GM18511 (cell line): Measurements from ENCODE around the gene SECTM1.
"Not testable (repeated sequence)": the region's sequence is repeated elsewhere in the genome, so short reads cannot be mapped to it uniquely, and the experiment has no call there.

Source experiments
- ATAC-seq: cut with Tn5 transposase; IDR thresholded peaks from one replicate; pipeline ENCODE4 v1.9.1; 2021; ENCODE audit warnings: mild to moderate bottlenecking, moderate library complexity; ENCODE audit not compliant: unreplicated experiment

SECTM1 gene

DNA sequence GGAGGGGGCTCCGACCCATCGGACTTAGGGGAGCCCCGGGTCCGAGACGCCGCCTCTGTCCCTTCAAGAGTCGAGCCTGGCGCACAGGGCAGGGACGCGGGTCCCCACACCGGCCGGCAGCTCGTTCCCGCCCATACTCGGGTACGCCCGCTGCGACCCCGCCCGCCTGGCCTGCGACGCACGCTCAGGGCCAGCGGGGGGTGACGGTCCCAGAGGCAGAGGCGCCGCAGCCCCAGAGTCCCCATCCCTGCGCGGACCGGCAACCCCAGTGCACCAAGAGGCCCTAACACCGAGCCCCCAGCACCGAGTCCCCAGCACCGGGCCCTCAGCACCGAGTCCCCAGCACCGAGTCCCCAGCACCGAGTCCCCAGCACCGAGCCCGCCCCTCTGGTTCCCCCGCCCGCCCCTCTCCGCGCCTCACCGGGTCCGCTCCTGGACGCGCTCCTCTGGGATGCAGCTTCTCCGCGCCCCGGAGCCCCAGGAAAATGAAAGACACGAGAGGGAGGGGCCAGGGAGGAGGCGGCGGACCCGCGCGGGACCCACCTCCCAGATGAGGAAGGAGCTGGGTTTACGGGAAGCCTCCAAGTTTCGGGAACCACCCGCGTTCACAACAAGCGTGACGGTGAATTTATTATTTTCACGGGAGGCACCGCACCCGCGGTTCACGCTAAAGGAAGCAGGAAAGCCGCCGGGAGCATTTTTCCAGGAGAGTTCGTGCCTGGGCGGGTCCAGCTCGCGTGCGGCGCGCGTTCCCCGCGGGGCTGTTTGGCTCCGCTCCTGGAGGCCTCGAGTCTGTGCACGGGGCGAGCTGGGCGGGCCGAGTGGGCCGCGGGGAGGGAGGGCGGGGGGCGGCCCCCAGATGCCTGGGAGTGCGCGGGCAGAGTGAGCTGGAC, at the start of gene SECTM1:
Gene SECTM1 (minus strand): TSS at position 488 of the 893 bp plus-strand sequence. CDS start 6,526 bp downstream, outside the sequence.
- ATAC-seq, result no peak

DNA sequence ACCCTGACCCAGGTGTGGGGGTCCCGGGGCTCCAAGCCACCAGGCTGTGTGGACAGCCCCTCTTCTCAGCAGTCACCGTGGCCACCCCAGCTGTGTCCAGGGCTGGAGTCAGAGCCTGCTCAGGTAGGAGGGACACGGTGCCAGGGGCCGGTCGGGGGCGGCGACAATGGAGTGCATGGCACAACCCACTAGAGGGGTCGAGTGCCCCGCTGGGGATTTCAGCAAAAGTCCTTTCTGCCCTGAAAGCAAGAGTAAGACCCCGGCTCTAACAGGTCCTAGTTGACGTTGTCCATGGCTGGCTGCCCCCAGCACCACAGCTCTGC, 49.3 kb upstream of the SECTM1 start:
- ATAC-seq, result no peak

DNA sequence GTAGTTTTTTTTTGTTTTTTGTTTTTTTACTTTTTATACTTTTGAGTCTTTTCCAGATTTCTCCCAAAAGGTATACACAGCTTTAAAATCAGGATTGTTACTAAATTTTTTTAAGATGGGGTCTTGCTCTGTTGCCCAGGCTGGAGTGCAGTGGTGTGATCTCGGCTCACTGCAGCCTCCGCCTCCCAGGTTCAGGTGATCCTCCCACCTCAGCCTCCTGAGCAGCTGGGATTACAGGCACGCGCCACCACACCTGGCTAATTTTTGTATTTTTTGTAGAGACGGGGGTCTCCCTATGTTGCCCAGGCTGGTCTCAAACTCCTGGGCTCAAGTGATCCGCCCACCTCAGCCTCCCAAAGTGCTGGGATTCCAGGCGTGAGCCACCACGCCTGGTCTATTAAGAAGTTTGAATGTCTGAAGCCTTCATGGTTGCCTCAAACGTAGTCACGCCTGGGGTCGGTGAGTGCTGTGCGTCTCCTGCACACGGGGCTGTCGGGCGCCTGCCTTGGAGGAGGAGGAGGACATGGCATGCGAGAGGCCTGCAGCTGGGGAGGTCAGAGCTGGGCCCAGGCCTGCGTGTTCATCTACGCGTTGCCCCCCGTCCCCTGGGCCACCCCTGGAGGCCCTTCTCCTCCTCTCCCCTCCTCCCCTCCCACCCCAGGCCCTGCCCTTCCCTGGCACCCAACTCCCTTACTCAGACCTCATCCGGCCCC, 48.8 kb upstream of the SECTM1 start:
- not testable (repeated sequence) for ATAC-seq

DNA sequence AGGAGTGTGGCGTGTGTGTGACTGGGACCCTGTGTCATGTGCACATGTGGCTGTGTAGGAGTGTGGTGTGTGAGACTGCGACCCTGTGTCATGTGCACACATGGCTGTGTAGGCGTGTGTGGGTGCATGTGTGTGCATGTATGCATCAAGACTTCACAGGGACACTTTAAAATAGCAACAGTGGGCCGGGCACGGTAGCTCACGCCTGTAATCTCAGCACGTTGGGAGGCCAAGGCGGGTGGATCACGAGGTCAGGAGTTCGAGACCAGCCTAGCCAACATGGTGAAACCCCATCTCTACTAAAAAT, 48.1 kb upstream of the SECTM1 start:
- not testable (repeated sequence) for ATAC-seq

DNA sequence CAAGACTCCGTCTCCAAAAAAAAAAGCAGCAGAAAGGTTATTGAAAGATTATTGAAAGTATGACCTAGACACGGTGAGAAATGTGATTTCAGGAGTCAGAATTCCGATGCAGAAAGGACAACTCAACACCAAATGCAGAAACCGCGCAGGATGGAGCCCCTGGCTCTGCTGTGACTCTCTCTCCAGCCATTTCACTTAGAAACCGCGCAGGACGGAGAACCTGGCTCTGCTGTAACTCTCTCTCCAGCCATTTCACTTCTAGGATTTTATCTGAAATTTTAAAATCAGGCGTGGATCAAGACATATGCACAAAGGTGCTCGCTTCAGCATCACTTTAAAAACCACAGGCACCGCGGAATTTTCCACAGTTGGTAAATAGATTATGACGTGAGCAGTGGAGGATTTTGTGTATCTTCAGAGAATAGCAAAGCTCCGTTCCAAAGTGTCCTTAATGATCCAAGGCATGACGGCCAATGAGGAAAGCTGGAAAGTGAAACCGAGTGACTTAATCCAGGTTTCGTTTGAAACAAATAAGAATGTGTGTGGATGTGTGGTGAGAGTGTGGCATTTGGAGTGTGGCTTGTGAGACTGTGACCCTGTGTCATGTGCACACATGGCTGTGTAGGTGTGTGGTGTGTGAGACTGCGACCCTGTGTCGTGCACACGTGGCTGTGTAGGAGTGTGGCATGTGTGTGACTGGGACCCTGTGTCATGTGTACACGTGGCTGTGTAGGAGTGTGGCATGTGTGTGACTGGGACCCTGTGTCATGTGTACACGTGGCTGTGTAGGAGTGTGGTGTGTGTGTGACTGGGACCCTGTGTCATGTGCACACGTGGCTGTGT, 47.5 kb upstream of the SECTM1 start:
- no peak for ATAC-seq

DNA sequence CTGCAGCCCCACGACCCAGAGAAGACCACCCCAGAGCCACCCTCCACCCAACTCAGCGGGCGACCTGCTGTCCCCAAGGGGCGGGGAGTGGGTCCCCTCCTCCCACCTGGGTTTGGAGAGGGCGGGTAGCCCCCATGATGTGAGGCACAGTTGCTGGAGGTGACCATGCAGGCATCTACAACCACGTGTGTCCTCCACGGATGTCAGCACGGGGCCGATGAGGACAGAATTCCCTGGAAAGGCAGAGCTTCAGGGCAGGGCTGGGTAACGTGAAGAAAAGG, 45.1 kb upstream of the SECTM1 start:
- ATAC-seq, result no peak

DNA sequence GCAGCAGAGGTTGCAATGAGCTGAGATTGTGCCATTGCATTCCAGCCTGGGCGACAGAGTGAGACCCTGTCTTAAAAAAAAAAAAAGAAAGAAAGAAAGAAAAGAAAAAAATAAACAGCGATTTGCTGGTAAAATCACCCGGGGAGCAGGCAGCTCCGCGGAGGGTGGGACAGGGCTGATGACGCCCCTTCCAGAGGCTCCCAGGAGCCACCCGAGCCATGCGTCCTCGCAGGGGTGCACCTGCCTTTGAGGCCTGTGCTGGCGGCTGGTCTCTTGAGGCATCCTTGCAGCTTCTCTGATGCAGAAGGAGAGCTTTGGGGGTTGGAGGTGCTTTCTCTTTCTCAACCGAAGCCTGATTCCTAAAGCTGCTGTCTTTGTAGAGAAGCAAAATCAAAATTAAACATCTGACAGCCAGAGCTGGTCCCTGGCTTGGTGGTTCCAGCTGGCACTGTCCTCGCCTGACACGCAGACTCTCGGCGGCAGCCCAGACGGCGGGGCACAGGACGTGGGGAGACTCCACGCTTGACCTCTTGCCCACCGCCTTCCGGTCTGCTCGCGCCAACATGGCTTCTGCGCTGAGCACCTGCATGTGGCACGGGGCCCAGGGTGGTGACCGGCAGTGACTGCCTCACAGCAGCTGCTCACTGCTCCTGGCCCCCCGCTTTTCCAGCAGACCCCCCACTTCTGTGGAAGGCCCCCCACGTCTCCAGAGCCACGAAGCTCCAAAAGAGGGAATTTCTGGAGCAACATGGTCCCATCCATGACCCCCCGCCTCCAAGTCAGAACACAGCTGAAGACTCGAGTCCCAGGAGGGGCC, 44.6 kb upstream of the SECTM1 start:
- no peak for ATAC-seq

DNA sequence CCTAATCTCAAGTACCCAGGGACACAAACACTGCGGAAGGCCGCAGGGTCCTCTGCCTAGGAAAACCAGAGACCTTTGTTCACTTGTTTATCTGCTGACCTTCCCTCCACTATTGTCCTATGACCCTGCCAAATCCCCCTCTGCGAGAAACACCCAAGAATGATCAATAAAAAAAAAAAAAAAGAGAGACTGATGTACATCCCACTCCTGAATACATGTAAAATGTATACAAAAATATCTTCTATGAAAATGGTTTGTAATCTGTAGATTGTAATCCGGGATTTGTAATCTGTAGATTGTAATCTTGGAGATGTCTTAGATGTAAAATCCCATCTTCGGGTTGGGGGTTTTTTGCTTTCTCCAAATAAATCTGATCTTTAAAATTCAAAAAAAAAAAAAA, 43.7 kb upstream of the SECTM1 start:
- not testable (repeated sequence) for ATAC-seq

DNA sequence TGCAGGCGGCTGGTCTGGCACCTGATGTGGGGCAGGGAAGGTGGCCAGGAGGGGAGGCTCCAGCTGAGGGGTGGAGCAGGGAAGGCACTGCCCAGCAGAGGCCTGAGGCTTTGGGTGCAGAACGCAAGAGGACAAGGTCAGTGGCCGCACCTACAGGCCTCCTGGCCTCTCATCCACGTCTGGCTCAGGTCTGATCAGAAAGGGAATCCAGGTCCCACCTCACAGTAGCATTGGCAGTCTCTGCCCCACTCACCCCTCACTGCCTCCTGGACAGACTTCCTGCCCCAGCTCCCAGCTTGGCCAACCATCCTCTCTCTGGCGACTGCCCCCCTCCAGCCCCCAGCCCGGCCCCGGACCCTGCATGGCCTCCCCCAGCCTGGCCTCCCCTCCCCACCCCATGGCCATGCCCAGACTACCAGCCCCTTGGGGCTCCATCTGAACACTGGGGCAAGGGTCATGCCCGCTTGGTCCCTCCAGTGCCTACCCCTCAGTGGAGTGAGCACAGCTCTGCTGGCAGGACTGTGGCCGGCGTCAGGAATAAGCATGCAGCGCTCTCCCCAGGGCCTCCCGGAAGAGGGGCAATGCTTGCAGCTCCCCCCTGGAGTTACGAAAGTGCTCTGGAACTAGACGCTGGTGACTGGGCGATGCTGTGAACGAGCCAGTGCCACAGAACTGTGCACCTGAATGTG, 42.6 kb upstream of the SECTM1 start:
- ATAC-seq, result no peak

DNA sequence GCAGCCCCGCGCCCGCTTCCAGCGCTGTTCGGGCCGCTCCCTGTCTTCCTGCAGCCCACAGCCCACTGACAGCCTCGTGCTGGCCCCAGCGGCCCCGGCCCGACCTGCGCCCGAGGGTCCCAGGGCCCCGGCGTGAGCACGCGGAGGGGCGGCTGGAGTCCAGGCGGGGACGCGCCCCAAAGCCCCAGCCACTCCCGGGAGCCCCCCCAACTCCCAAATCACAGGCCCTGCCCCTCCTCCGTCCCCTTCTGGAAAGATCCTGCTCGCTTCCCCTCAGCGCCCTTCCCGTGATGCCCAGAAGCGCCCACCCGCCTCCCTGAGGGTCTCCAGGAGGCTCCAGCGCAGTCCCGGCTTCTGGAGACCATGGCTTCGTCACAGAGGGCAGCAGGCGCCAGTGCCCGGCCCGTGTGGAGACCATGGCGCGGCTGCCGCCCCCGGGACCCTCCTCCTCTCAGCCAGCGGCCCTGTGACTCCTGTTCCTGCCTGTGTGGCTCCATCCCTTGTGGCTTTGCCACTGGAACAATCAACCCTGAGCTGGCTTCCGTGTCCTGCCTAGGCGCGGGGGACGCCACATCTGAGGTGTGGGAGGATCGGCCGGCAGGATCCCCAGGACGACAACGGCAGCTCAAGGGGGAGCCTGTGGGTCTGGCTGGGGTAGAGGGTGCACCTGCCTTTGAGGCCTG, 41.9 kb upstream of the SECTM1 start:
- ATAC-seq, result no peak

DNA sequence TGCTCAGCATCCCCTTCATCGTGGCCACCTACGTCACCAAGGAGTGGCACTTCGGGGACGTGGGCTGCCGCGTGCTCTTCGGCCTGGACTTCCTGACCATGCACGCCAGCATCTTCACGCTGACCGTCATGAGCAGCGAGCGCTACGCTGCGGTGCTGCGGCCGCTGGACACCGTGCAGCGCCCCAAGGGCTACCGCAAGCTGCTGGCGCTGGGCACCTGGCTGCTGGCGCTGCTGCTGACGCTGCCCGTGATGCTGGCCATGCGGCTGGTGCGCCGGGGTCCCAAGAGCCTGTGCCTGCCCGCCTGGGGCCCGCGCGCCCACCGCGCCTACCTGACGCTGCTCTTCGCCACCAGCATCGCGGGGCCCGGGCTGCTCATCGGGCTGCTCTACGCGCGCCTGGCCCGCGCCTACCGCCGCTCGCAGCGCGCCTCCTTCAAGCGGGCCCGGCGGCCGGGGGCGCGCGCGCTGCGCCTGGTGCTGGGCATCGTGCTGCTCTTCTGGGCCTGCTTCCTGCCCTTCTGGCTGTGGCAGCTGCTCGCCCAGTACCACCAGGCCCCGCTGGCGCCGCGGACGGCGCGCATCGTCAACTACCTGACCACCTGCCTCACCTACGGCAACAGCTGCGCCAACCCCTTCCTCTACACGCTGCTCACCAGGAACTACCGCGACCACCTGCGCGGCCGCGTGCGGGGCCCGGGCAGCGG, 41.2 kb upstream of the SECTM1 start:
- no peak for ATAC-seq

DNA sequence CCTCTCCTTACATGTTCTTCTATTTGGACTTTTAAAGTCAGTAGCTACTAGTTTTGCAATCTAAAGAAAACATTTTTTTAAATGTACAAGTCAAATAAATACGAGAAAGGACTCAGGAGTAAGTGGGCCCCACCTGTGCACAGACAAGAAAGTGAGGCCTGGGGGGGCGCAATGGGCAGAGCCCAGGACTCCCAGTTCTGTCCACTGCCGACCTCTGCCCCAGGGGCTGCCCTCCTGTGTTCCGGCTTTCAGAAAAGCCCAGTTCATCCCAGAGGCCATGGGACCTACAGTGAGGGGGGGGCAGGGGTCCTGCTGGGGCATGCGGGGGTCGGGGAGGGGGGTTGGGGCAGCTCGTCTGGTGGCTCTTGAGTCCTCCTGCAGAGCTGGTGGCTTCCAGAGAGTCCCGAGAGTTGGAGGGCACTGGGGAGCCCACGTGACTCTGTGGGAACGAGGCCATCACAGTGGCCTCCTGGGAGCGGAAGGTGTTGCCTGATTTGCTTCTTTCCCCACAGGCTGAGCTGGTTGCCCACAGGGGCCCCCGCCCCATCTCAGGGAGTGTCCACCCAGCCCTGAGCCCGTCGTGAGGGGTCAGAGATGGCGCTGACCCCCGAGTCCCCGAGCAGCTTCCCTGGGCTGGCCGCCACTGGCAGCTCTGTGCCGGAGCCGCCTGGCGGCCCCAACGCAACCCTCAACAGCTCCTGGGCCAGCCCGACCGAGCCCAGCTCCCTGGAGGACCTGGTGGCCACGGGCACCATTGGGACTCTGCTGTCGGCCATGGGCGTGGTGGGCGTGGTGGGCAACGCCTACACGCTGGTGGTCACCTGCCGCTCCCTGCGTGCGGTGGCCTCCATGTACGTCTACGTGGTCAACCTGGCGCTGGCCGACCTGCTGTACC, 40.4 kb upstream of the SECTM1 start:
- no peak for ATAC-seq

DNA sequence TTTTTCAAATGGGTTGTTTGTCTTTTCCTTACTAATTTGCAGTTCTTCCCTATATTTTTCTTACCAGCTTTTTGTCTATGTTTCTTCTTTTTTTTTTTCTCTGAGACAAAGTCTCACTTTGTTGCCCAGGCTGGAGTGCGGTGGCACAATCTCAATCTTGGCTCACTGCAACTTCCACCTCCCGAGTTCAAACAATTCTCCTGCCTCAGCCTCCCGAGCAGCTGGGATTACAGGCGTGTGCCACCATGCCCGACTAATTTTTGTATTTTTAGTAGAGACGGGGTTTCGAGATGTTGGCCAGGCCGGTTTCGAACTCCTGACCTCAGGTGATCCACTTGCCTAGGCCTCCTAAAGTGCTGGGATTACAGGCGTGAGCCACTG, 39.5 kb upstream of the SECTM1 start:
- not testable (repeated sequence) for ATAC-seq

DNA sequence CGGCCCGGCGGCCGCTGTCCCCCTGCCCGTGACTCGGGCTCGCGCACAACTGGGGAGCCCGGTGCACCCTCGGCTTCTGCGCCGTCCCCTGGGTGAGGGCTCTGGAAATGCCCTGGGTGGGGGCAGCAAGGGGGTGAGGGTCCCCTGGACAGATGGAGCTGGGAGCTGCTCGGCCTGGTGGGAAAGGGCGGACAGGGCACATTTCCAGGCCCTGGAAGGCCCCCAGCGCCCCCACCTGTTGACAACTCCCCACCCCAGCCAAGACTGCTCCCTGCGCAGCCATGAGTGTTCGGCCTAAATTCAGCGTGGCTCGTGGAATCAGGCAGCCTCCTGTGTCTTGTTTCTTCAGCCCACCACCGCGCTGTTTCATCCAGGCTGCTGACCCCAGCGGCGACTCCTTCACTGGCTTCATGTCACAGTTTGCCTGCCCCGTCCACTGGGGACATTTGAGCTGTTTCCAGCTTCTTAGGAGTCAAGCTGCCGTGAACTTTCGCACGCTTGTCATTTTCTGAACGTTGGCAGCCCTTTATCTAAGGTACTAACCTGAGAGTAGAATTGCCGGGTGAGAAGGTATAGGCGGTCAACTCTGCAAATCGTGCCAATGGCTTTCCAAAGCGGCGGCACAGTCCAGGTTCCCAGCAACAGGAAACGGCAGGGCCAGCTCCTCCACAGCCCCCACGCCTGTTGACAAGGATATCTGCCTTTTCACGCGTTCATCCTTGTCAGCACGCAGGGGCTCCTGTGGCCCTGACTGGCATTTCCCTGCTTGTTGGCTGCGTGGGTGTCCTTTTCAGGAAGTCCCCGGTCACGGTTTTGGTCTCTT, 38.9 kb upstream of the SECTM1 start:
- ATAC-seq, result no peak

DNA sequence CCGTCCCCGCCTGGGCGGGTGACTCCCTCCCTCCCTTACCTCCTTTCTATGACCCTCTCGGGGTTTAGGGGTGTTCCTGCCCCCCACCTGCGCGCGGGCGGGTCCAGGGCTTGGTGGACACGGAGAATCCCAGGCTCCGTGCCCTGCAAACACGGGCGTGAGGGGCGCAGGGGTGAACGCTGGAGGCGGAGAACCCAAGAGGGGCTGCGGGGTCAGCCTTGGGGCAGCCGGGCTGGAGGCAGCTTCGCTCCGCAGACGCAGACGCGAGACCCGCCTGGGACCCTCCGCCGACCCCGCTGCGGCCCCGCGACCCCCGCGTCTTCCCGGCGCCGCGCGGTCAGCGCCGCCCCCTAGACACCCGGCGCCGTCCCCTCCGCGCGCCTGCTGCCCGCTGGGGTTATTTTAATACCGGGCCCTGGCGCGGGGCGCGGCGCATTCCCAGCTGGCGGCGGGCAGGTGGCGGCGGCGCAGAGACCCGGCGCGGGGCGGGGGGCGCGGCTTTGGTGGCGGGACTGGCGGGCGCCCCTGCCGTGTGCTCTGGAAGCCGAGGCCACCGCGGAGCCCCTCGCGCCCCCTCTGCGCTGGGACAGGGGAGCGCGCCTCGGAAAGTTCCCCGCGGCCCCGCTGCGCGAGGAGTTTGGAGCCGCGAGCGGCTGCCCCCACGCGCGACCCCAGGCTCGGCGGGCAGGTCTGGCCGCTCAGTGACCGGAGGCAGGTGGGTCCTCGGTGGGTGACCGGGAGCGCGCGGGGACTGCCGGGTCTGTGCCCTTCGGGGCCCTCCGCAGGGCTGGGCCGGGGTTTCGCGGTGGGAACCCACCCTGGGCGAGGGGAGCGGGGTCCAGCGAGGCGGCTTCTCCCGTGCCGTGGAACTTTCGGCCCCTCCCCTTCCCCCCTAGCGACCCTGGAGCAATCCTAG, 38.0 kb upstream of the SECTM1 start, which contains the start of gene UTS2R:
Gene UTS2R (plus strand): TSS at position 433 of the 916 bp plus-strand sequence. CDS start 2,560 bp downstream, outside the sequence.
- ATAC-seq, result no peak
